Activated T-helper 9 cell treated with anti-CD3 and anti-CD28 coated beads, Interleukin-2, amount 50 U/mL, for 16 hours (primary cell): ENCODE results near the gene SMDT1.
"Not testable (repeated sequence)": the region's sequence is repeated elsewhere in the genome, so short reads cannot be mapped to it uniquely, and the experiment has no call there.

ENCODE experiments used
- DNase-seq: peaks from one replicate; pipeline ENCODE4 v3.0.0-alpha.2; 2020; ENCODE audit warnings: low read depth

The SMDT1 gene

DNA sequence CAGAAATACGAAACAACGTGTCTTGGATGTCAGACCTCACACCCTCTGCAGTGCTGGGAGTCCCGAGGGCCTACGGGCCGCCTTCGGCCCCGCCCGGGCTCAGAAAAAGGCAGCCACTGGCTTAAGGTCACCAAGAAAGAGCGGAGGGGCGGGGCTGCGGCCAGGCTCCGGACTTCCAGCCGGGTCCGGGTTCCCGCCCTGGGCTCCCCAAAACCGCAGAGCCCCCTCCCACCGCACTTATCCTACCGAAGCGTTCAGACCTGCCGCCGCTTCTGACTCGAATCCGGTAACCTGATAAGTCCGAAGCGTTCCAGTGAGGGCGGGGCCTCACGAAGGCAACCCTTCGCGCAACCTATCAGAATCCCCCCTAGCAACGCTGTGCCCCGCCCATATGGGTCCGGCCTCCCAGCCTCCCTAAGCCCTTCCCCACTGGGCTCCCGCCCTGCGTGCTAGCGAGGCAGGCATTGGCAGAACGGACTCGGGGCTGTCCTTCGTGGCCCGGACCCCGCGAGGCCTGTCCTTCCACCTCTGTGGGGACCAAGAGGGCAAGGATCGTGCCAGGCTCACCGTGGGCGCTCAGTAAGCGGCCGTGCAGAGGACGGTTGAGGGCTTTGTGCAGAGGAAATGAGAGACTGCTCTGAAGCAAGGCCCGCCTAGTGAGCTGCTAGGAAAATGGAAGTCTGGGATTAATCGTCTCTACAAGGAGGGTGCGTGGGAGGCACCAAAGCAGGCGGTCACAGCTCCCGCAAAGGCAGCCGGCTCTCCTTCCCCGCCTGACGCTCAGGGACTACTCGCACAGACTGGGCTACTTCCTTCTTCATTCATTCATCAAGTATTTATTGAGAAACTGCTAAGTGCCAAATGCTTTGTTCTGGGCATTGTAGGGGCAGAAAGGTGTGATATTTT, 8.7 kb upstream of the SMDT1 start, which contains the start of gene NAGA:
TSS of gene NAGA (minus strand) at position 296 of the 906 bp plus-strand sequence. CDS start 515 bp downstream, outside the sequence.
- DNase-seq, result peak; percentile 84

DNA sequence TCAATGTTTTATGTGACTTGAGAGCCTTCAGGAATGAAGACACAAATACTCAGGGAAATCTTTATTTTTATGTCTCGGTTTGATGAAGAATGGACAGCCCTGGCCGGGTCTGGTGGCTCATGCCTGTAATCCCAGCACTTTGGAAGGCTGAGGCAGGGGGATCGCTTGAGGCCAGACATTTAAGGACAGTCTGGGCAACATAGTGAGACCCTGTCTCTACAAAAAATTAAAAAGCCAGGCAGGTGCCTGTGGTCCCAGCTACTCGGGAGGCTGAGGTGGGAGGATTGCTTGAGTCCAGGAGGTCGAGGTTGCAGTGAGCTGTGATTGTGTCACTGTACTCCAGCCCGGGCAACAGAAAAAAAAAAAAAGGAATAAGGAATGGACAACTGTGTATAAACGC, 8.0 kb upstream of the SMDT1 start:
- not testable (repeated sequence) for DNase-seq

- no peak for DNase-seq
These were observed 6.7 kb upstream of the SMDT1 start for GRCh38 chr22:42072606-42073330.

DNA sequence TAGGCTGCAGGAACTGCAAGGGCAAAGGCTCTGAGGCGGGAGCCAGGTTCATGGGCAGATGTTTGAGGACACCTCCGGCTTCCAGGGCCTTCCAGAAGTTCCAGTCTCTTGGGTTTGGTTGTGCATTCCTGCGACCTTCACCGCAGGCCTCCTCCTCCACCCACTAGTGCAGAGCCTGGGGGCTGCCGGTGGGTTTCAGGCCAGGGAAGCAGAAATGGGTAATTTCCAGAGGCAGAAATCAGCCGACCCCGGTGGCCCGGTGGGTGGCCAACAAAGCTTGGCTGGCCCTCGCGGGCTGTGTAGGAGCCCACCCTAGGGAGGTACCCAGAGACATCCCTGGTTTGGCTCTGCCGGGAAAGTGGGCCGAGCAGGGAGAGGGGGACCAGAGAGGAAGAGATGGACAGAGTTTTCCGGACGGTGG, 5.9 kb upstream of the SMDT1 start:
- DNase-seq, result no peak

DNA sequence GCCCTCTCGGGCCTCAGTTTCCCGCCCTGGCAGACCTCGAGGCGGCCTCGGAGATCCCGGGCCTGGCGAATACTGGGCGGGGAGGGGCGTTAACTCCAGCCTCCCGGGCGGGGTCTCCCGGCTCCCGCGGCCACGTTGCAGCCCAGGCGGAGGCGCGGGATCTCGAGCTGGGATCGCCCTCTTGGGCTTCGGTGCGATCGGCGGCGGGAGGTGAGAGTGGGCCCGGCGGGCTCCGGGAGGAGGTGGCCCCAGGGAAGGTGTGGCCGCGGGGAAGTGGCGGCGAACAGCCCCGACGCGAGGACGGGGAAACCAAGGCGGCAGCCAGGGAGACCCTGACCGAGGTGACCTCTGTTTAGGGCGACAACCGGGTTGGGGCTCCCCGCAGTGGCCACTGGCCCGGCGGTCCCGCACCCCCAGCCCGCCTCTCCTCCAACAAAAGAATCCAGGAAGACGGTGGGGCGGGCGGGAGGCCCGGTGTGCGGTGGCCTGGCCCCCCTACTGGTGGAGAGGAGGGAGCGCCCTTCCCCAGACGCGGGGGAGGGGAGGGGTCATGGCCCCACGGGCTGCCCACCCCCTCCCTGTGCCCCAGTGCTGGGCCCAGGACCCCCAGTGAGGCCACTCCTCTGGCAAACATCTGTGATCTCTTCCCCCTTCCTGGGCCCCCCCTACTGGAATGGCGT, 5.2 kb upstream of the SMDT1 start, which contains the start of gene PHETA2:
TSS of gene PHETA2 (plus strand) at position 117 of the 680 bp plus-strand sequence. CDS start 3,046 bp downstream, outside the sequence.
- DNase-seq, result peak; percentile 54

- DNase-seq, result no peak
These were observed 4.4 kb upstream of the SMDT1 start for GRCh38 chr22:42074846-42075676.

GRCh38 chr22:42076764-42077485, 2.6 kb upstream of the SMDT1 start:
- no peak for DNase-seq

- no peak for DNase-seq
These were observed 1.9 kb upstream of the SMDT1 start for GRCh38 chr22:42077486-42078125.

DNA sequence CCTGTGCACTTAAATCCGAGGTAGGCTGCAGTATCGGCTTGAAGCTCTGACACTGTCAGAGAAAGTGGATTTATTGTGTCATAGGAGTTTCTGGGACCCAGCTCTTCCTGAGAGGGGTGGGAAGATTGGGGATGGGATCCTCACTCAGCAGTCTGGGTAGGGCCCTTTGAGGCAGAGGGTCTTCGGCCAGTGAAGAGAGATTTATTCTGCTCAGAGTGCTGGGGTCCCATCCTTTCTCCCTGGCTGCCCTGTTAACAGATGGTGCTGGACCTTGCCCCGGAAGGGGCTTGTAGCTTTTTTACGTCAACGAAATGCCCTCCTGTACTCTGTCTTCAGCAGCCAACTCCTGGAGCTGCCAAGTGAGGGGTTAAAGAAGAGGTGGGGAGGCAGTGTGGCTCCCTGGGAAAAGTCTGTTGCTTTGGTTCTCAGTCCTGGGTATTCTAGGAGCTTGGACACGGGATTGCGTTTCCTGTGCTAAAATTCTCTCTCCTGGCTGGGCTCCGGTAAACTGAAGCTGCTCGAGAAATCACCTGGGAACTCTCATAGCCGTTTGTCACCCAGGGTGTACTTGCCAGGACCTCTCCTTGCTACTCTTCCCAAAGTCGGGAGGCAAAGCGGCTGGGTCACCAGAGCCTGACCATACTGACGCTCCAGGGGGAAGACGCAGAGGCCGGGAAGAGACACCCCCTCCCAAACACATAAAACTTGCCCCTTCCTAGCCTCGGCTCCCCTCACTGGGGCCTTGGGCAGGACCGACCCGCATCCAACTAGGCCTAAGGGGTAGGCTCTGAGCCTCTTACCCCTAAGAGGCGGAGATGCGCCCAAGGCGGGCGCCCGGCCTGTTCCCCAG, 806 bp upstream of the SMDT1 start:
- DNase-seq, result no peak

DNA sequence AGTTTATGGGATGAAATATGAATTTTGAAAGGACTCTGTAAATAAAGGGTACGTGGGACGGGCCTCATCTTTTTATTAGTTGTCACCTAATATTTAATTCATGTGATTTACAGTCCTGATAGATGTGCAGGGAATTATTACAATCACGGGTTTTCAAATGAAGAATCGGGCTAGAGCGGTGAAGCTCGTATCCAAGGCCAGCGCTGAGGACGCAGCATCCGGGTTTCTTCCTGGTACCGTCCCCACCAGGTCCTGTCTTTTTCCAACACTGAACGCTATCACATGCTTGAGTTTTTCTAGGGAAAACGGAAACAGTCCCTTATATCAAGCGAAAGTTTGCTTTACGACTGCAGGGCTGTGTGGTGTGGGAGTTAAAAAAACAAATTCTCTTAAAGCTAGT, 787 bp downstream of the SMDT1 start:
- DNase-seq, result no peak

DNA sequence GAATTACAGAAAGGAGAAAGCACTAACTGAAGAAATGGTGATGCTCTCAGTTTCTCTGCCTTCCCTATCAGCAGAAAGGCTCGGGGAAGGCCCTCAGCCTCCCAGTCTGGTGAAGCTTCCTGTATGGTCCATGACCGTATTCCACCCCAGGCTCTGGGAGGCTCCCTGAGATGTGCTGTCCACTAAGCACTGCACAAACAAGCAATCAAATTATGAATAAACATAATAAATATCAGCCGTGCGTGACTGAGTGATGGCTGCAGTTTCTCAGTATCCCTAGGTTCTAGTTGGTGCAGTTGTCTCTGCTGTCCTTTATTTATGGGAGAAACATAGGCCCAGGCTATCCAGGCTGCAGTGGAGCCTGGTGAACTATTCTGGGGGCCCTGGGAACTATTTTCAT, 3.6 kb downstream of the SMDT1 start:
- no peak for DNase-seq

DNA sequence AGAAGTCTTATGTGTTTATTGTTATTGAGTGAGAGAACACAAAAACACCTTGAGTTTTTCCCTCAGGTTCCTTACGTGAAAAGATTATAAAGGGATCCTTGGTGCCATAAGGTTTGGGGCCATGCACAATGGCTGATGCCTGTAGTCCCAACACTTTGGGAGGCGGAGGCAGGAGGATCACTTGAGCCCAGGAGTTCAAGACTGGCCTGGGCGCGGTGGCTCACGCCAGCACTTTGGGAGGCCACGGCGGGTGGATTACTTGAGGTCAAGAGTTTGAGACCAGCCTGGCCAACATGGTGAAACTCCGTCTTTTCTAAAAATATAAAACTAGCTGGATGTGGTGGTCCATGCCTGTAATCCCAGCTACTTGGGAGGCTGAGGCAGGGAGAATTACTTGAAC, 5.4 kb downstream of the SMDT1 start:
- DNase-seq, result no peak

DNA sequence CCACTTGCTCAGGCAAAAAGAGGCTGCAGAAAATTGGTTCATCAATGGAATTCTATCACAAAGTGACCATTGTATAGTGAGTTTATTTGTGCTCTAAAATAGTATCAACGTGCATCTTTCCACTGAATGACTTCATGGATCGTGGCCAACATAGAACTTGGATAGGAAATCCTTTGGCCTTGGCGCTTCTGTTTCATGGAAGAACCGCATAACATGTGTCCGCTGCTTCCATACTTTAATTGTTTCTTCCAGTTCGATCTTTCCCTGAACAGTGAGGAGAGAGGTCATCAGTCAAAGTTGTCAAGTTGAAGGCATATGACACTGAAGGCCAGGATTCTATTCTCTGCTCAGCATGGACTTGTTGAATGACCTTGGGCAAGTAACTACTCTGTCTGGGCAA, 6.6 kb downstream of the SMDT1 start:
- DNase-seq, result no peak

DNA sequence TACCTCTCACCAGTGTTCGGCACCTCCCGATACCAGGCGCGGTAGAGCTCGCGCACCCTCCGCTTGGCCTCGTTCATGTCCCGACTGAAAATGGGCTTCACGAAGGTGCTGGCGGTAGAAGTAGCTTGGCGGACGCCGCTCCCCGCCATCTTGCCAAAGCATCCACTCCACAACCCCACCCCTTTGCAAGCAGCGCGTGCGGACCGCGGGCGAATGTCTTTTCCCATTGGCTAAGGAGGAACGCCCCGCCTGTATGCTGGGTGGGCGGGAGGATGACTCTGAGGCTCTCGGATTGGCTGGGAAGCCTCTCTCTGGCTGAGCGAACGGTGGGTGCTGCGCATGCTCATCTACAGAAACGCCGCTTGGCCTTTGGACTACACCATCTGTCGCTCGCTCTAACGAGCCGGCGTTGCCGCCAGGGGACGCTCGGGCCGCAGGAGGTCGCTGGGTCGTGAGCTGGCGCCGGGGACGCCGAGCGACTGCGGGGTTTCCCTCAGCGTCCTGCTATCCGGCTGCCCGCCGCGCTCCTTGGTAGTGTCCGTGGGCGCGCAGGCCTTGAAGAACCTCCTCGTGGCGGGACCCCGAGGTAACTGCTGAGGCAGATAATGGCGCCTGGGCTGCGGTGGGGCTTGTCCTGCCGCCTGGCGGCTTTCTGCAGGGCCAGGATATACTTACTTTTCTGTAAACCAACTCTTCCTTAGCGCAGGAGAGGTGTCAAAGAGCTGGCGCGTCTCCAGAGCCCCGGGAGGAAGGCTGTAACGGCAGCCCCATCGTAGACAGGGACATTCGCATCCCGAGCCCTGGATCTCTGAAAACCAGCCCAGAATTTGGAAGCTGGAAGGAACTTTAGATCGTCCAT, 11.3 kb downstream of the SMDT1 start, which contains the start of gene NDUFA6:
TSS of gene NDUFA6 (minus strand) at position 177 of the 859 bp plus-strand sequence. CDS start at position 149, 28 bp downstream.
- peak; percentile 96 for DNase-seq

- no peak for DNase-seq
These were observed 11.9 kb downstream of the SMDT1 start for GRCh38 chr22:42091455-42091782.

DNA sequence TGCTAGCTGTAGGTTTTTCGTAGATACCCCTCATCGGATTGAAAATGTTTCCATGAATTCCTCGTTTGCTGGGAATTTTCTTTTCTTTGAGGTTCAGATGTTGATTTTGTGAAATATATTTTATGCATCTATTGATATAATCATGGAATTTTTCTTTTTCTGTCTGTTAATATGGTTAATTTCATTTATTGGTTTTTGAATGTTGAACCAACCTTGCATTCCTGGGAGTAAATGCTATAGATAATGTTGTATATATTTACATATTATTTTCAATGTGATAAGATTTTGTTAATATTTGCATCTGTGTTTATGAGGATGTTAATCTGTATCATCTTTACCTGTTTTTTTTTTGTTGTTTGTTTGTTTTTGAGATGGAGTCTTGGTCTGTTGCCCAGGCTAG, 21.7 kb downstream of the SMDT1 start:
- no peak for DNase-seq

DNA sequence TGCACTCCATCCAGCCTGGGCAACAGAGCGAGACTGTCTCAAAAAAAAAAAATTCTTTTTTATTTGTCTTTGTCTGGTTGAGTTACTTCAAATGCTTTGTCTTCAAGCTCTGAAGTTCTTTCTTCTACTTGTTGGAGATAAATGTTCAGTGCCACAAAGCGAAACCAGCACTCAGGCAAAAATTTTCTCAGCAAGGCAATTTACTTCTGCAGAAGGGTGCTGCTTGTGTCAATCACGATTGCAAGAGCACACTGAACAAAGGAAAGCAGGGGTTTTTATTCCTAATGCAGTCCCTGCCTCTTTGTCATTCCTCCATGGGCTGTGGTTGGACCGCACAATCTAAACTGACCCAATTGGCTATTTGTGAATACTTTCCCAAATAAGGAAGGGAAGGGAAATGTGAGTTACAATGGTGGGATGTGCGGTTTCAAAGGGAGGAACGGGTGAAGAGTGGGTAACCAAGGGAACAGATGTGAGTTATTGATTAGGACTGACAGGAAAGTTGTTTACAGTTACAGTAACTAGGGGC, 24.9 kb downstream of the SMDT1 start:
- DNase-seq, result not testable (repeated sequence)

GRCh38 chr22:42108848-42109247, 29.3 kb downstream of the SMDT1 start:
- DNase-seq, result no peak
